OCI-LY1 (cell line): ENCODE data around the gene FTCDNL1.

Experiments used
- H2AFZ ChIP-seq: fragments of 200-600 bp; sonication (generic), shearing (Covaris generic); 2 replicates; pipeline ENCODE4 v1.6.0; 2014; ENCODE audit warnings: antibody characterized with exemption, mild to moderate bottlenecking, low read length
- H3F3A ChIP-seq: fragments of 200-600 bp; sonication (generic), shearing (Covaris generic); 2 replicates; pipeline ENCODE4 v1.6.0; 2014; ENCODE audit warnings: mild to moderate bottlenecking, antibody characterized with exemption, low read length, moderate library complexity; ENCODE audit not compliant: insufficient read depth
- H3K27ac ChIP-seq: fragments of 200-600 bp; sonication (generic); 2 replicates; pipeline ENCODE4 v1.5.1; 2014; ENCODE audit warnings: low read length, mixed run types, mild to moderate bottlenecking, low read depth; ENCODE audit not compliant: poor library complexity, severe bottlenecking
- H3K27me3 ChIP-seq: fragments of 200-600 bp; sonication (generic); 2 replicates; pipeline ENCODE4 v1.6.0; 2014; ENCODE audit warnings: antibody characterized with exemption, mild to moderate bottlenecking, low read length, moderate library complexity; ENCODE audit not compliant: insufficient read depth
- H3K36me3 ChIP-seq: fragments of 200-600 bp; sonication (generic); 2 replicates; pipeline ENCODE4 v1.6.1; 2014; ENCODE audit warnings: mild to moderate bottlenecking, antibody characterized with exemption, low read length, moderate library complexity, mixed read lengths; ENCODE audit not compliant: insufficient read depth
- H3K4me1 ChIP-seq: fragments of 200-600 bp; sonication (generic); 2 replicates; pipeline ENCODE4 v1.5.1; 2014; ENCODE audit warnings: mild to moderate bottlenecking, low read length, moderate library complexity; ENCODE audit not compliant: insufficient read depth, severe bottlenecking
- H3K4me2 ChIP-seq: fragments of 200-600 bp; sonication (generic), shearing (Covaris generic); 2 replicates; pipeline ENCODE4 v1.6.1; 2014; ENCODE audit warnings: low read length
- H3K4me3 ChIP-seq: fragments of 200-600 bp; sonication (generic); 2 replicates; pipeline ENCODE4 v1.5.1; 2014; ENCODE audit warnings: low read length, low read depth, mild to moderate bottlenecking, mixed read lengths; ENCODE audit not compliant: poor library complexity, severe bottlenecking
- H3K79me2 ChIP-seq: fragments of 200-600 bp; shearing (Covaris generic); 2 replicates; pipeline ENCODE4 v1.6.1; 2016; ENCODE audit warnings: mixed run types, low read length, mixed read lengths; ENCODE audit not compliant: insufficient read depth
- H3K9ac ChIP-seq: fragments of 200-600 bp; sonication (generic), shearing (Covaris generic); 2 replicates; pipeline ENCODE4 v1.6.1; 2014; ENCODE audit warnings: mild to moderate bottlenecking, low read length, mixed read lengths
- H3K9me2 ChIP-seq: fragments of 200-600 bp; sonication (generic), shearing (Covaris generic); 2 replicates; pipeline ENCODE4 v1.6.1; 2014; ENCODE audit warnings: low read depth, mild to moderate bottlenecking, low read length, mixed read lengths
- H3K9me3 ChIP-seq: fragments of 200-600 bp; shearing (Covaris generic); 2 replicates; pipeline ENCODE4 v1.6.1; 2014; ENCODE audit warnings: low read length, mixed read lengths
- H4K20me1 ChIP-seq: fragments of 200-600 bp; sonication (generic), shearing (Covaris generic); 2 replicates; pipeline ENCODE4 v1.6.0; 2016; ENCODE audit warnings: mild to moderate bottlenecking, low read length; ENCODE audit not compliant: insufficient read depth
- EZH2 ChIP-seq: fragments of 200-600 bp; sonication (generic), shearing (Covaris generic); IDR thresholded peaks from 2 replicates; pipeline ENCODE4 v1.8.0; 2017; ENCODE audit warnings: borderline replicate concordance, mixed run types, mild to moderate bottlenecking, antibody characterized with exemption, low read length, moderate library complexity, mixed read lengths
- TF ChIP-seq, protein P1 (sequence below): fragments of 200-600 bp; sonication (generic), shearing (Covaris generic); IDR thresholded peaks from 2 replicates; pipeline ENCODE4 v1.5.1; 2017; ENCODE audit warnings: mild to moderate bottlenecking, antibody characterized with exemption, low read length, moderate library complexity, mixed read lengths

The FTCDNL1 gene

DNA sequence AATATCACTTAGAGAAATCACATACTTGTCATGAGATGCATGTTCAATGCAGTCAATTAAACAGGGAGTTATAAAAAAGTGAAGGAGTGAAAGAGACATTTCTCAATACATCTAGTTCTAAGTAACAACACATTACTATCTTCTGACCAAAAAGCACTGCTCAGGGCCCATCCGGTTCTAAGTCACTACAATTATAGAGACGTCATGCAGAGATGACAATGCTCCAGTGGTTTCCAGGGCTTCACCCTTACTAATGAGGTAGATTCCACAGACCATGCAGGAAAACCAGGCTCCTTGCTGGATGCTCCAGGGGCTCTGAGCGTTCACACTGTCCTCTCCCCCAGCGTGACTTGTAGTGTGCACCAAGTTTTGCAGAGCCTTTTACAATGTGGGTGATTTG is 88.0 kb downstream of the FTCDNL1 start:
- Histone ChIP-seq H3K9me3 (no peaks in the 10 kb centered on the region), H3K4me2 (no peak overlapping the region), H3K9me2 (no peaks in the 10 kb centered on the region), H4K20me1 (no peaks in the 10 kb centered on the region), H3K27me3 (no peaks in the 10 kb centered on the region), H3K4me1 (no peaks in the 10 kb centered on the region), H3K79me2 (no peaks in the 10 kb centered on the region), H3F3A (no peaks in the 10 kb centered on the region), H3K4me3 (no peak overlapping the region), H3K9ac (no peak overlapping the region), H3K36me3 (no peaks in the 10 kb centered on the region), H2AFZ (no peak overlapping the region), H3K27ac (no peak overlapping the region)
- TF ChIP-seq EZH2: no peak
- TF ChIP-seq, protein P1, sequence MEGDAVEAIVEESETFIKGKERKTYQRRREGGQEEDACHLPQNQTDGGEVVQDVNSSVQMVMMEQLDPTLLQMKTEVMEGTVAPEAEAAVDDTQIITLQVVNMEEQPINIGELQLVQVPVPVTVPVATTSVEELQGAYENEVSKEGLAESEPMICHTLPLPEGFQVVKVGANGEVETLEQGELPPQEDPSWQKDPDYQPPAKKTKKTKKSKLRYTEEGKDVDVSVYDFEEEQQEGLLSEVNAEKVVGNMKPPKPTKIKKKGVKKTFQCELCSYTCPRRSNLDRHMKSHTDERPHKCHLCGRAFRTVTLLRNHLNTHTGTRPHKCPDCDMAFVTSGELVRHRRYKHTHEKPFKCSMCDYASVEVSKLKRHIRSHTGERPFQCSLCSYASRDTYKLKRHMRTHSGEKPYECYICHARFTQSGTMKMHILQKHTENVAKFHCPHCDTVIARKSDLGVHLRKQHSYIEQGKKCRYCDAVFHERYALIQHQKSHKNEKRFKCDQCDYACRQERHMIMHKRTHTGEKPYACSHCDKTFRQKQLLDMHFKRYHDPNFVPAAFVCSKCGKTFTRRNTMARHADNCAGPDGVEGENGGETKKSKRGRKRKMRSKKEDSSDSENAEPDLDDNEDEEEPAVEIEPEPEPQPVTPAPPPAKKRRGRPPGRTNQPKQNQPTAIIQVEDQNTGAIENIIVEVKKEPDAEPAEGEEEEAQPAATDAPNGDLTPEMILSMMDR: no peak

DNA sequence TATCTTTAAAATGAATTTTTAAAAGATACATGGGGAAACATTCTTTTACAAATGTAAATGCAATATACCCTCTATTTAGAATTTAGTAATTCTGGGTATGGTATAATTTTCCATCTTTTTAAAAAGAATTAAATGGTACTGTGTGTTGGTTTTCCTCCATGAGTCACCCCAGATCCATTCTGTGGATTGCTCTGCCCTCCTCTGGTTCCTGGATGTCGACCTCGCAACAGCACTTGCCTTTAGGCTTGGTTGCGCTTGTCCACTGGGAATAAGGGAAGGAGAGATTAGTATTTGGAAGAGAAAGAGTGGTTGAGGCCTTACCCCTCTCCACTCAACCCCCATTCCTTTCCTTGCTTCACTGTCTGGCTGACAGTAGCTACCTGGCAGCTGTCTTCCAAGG is 90.4 kb downstream of the FTCDNL1 start:
- Histone ChIP-seq H3K9me2 (no peaks in the 10 kb centered on the region), H3K9me3 (no peaks in the 10 kb centered on the region), H3K4me2 (no peak overlapping the region), H3F3A (no peaks in the 10 kb centered on the region), H3K79me2 (no peaks in the 10 kb centered on the region), H3K36me3 (no peaks in the 10 kb centered on the region), H3K9ac (no peak overlapping the region), H3K27ac (no peak overlapping the region), H3K4me3 (no peak overlapping the region), H3K27me3 (no peaks in the 10 kb centered on the region), H2AFZ (no peak overlapping the region), H3K4me1 (no peaks in the 10 kb centered on the region), H4K20me1 (no peaks in the 10 kb centered on the region)
- TF ChIP-seq, protein P1: no peak
- TF ChIP-seq EZH2: no peak

DNA sequence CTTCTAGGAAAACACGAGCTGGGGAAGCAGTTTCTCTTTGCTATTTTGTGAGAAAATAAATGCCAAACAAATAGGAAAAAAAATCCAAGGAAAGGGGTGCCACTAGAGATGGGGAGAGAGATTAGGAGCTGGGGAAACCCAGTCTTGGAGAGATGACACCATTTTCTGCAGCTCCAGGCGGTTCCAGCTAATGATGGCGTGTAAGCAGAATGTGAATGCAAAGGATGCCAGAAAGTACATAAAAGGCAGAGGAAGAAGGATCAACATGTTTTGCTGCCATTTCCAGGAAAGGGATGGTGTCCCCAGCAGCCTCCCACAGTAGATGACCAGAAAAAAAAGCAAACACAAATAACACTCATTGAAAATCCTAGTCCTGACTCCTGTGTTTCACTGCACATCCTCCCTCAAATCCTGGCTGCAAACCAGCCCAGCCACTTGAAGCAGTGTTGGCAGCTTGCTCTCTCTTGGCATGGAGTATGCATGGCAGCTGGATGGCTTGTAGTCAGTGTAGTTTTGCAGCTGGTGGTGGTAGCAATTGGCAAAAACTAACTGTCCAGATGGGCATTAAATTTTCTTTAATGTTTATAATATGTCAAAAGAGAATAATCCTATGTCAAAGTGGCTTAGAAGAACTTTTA is 93.6 kb downstream of the FTCDNL1 start:
- TF ChIP-seq, protein P1: no peak
- H3K9me3 ChIP-seq: no peaks in the 10 kb centered on the region
- H3K79me2 ChIP-seq: no peaks in the 10 kb centered on the region
- H3F3A ChIP-seq: no peaks in the 10 kb centered on the region
- no peak overlapping the region for H3K27ac ChIP-seq
- no peak overlapping the region for H3K9ac ChIP-seq
- no peak overlapping the region for H3K4me2 ChIP-seq
- H3K4me3 ChIP-seq: no peak overlapping the region
- H3K9me2 ChIP-seq: no peaks in the 10 kb centered on the region
- no peaks in the 10 kb centered on the region for H3K36me3 ChIP-seq
- no peaks in the 10 kb centered on the region for H3K27me3 ChIP-seq
- H2AFZ ChIP-seq: no peak overlapping the region
- no peaks in the 10 kb centered on the region for H4K20me1 ChIP-seq
- H3K4me1 ChIP-seq: no peaks in the 10 kb centered on the region
